Measurements from ENCODE around the gene ATXN1. TPM values are rescaled to one million over a fixed set of nuclear protein-coding genes. Genes with fewer than 3 reads are reported as not detected.

Gene ATXN1
- total RNA-seq, 4 donors from 2014 or later: 16.3 to 52.2 (median 25.7) TPM

DNA sequence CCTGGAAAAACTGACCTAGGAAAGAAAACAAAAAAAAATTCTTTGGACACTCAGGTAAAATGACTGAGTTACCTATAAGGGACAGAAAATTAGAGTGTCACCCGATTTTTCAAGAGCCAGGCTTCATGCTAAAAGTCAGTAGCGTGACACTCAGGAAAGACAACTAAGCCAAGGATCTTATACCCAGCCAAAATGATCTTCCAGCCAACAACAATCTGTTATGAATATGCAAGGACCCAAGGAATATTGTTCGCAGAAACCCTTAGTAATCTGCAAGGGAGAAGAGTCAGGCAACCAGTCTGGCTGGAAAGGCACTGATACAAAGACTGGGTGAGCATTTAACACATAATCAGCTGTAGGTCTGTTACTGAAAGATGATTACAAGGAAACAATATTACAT is 319.2 kb downstream of the ATXN1 start:
- TF ChIP-seq CTCF (IDR thresholded peaks at IDR 0.05) (no peak), POLR2A (IDR thresholded peaks at IDR 0.05) (no peak)
- H3K4me3 ChIP-seq (ENCODE audit: low read depth, poor library complexity, severe bottlenecking): no peak overlapping the region
- intact Hi-C loops (cut with DNase I; ENCODE audit: low total_unique reads): no loop called here
- WGBS, 2 donors: 56 to 71% methylated on average over 3 of the region's 3 CpGs
- DNase-seq (ENCODE audit: low spot score in 2 of 2): no peak

GRCh38 chr6:16441262-16441661 is 320.0 kb downstream of the ATXN1 start:
- intact Hi-C loops (cut with DNase I; ENCODE audit: low total_unique reads): no loop called here
- 80 to 93% methylated on average over 2 of the region's 2 CpGs for WGBS, 2 donors
- no peak overlapping the region for H3K4me3 ChIP-seq (ENCODE audit: low read depth, poor library complexity, severe bottlenecking)
- TF ChIP-seq CTCF (IDR thresholded peaks at IDR 0.05) (no peak), POLR2A (IDR thresholded peaks at IDR 0.05) (no peak)
- DNase-seq (ENCODE audit: low spot score in 2 of 2): no peak

DNA sequence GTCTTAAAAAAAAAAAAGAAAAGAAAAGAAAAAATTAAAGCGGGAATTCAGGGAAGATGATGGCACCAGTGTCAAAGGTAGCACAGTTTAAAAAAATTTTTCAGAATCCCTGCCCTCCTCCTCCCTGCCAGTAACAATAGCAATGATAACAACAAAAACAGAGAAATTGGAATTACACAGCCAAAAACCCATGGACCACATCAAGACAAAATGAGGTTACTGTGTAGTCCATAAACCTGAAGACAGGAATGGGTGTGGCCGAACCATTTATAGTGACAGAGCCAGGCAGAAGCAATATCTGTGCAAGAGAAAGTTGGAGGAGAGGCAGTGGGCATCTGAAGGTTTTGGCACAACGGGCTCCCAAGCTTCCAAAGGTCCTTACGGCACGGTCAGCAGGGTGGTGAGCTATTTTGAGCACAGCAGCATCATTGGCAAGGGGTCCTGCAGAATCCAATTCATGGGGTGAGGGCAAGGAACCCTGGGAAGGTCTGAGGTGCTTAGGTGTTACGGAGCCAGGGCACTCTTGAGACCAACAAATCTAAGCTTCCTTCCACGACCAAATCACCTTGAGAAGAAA is 320.5 kb downstream of the ATXN1 start:
- TF ChIP-seq CTCF (IDR thresholded peaks at IDR 0.05): no peak
- TF ChIP-seq POLR2A (IDR thresholded peaks at IDR 0.05): no peak
- no peak for DNase-seq (ENCODE audit: low spot score in 2 of 2)
- no peak overlapping the region for H3K4me3 ChIP-seq (ENCODE audit: low read depth, poor library complexity, severe bottlenecking)
- intact Hi-C loops (cut with DNase I; ENCODE audit: low total_unique reads): no loop called here
- 81 to 98% methylated on average over 7 of the region's 7 CpGs for WGBS, 2 donors

DNA sequence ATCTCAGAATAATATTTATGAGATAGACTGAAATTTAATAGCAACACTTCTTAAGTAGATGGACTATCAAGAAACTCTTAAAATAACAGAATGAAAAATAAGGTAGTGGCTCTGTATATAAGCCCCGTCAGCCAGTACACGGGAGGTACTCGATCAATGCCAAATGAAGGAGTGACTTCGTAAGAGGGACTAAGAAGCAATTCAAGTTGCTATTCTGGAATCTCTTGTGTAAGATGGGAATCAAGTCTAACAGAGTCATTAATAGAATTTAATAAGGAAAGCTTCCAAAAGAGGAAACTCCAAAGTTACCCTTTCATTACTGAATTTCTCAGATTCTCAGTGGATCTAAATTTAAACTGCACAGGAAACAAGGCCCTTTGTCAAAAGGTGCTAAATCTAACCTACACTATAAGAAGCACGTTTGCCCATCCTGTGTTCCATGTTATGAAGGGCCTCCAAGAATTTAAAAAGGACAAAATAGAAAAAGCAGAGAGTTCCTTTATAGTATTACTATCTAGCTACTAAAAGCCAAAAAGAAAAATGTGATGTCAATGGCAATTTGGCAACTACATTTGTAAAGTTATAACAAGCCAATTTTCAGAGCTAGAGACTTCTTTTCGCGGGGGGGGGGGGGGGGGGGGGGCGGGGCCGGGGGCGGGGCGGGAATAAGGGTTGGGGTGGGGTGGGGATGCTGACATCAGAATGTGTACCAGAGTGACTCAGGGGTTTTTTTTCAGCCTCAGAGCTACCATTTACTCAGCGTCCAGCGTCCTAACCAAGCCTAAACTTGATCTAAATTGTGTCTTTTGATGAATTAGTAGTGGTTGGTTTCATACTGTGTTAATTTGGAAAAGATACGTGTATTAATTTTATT is 322.3 kb downstream of the ATXN1 start:
- H3K4me3 ChIP-seq (ENCODE audit: low read depth, poor library complexity, severe bottlenecking): no peak overlapping the region
- DNase-seq (ENCODE audit: low spot score in 2 of 2): no peak
- TF ChIP-seq CTCF (IDR thresholded peaks at IDR 0.05) (no peak), POLR2A (IDR thresholded peaks at IDR 0.05) (no peak)
- WGBS, 2 donors: 16 to 19% methylated on average over 14 of the region's 14 CpGs
- intact Hi-C loops (cut with DNase I; ENCODE audit: low total_unique reads): no loop called here

DNA sequence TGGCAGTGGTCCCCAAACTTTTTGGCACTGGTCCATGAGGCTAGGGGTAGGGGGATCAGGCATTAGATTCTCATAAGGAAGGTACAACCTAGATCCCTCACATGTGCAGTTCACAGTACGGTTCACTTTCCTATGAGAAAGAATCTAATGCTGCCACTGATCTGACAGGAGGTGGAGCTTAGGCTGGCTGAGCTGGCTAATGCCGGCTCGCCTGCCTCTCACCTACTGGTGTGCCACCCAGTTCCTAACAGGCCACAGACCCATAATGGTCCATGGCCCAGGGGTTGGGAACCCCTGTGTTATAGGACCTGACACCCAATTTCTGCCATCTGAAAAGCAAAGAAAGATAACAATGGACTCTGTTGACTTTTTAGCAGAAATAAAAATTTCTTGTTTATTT is 323.3 kb downstream of the ATXN1 start:
- 46 to 62% methylated on average over 3 of the region's 3 CpGs for WGBS, 2 donors
- no peak overlapping the region for H3K4me3 ChIP-seq (ENCODE audit: low read depth, poor library complexity, severe bottlenecking)
- no peak for DNase-seq (ENCODE audit: low spot score in 2 of 2)
- intact Hi-C loops (cut with DNase I; ENCODE audit: low total_unique reads): no loop called here
- TF ChIP-seq CTCF (IDR thresholded peaks at IDR 0.05) (no peak), POLR2A (IDR thresholded peaks at IDR 0.05) (no peak)

Data from lower leg skin (tissue), 4 donors.